Spleen (tissue), 11 donors: ENCODE results near the gene IQCB1. TPM values are rescaled to one million over a fixed set of nuclear protein-coding genes. Genes with fewer than 3 reads are reported as not detected.

Experiments
- DNase-seq: peaks from one replicate; pipeline ENCODE4 v3.0.0-alpha.2; 2020
- H3K27ac ChIP-seq, 8 donors: fragments of 200-600 bp; sonication (generic) in 7 of 8; 1 replicate in 4 of 8; 2 replicates in 4 of 8; pipeline versions ENCODE4 v1.5.0 to v1.8.0; 2016 to 2021; ENCODE audit warnings: inconsistent platforms in 4 of 8, mild to moderate bottlenecking in 4 of 8, moderate library complexity in 1 of 8
- H3K27me3 ChIP-seq, 7 donors: fragments of 200-600 bp; sonication (generic) in 6 of 7; replicated peaks in 1 of 7; 1 replicate in 4 of 7; 2 replicates in 3 of 7; pipeline versions ENCODE4 v1.5.0 to v1.8.0; 2016 to 2021; ENCODE audit warnings: inconsistent platforms in 3 of 7, mild to moderate bottlenecking in 1 of 7
- H3K36me3 ChIP-seq, 6 donors: fragments of 200-600 bp; sonication (generic) in 5 of 6; 1 replicate in 4 of 6; 2 replicates in 2 of 6; pipeline versions ENCODE4 v1.5.0 to v1.8.0; 2016 to 2021; ENCODE audit warnings: inconsistent platforms in 2 of 6
- H3K4me1 ChIP-seq, 6 donors: fragments of 200-600 bp; sonication (generic) in 5 of 6; 1 replicate in 3 of 6; 2 replicates in 3 of 6; pipeline versions ENCODE4 v1.5.0 to v1.8.0; 2016 to 2021; ENCODE audit warnings: inconsistent platforms in 3 of 6
- H3K4me3 ChIP-seq, 8 donors: fragments of 200-600 bp; sonication (generic) in 7 of 8; 1 replicate in 4 of 8; 2 replicates in 4 of 8; pipeline versions ENCODE4 v1.5.0 to v1.8.0; 2016 to 2021; ENCODE audit warnings: inconsistent platforms in 4 of 8, mild to moderate bottlenecking in 4 of 8, moderate library complexity in 2 of 8
- H3K9me3 ChIP-seq, 8 donors: fragments of 200-600 bp; sonication (generic) in 7 of 8; 1 replicate in 4 of 8; 2 replicates in 4 of 8; pipeline versions ENCODE4 v1.5.0 to v1.8.0; 2016 to 2021; ENCODE audit warnings: inconsistent platforms in 4 of 8
- CTCF ChIP-seq, 11 experiments: fragments of 200-600 bp in 7 of 11; fragments of 450-650 bp in 4 of 11; sonication (generic) in 4 of 11; IDR thresholded peaks in 8 of 11; conservative IDR thresholded peaks in 3 of 11; 1 replicate in 7 of 11; 2 replicates in 4 of 11; pipeline versions ENCODE4 v1.4.0 to v1.8.0; 2016 to 2021; ENCODE audit warnings: antibody characterized with exemption in 11 of 11, inconsistent platforms in 4 of 11, mild to moderate bottlenecking in 1 of 11
- POLR2A ChIP-seq, 3 donors: fragments of 450-650 bp; IDR thresholded peaks; one replicate each; pipeline ENCODE4 v1.5.1; 2017; ENCODE audit warnings: antibody characterized with exemption in 3 of 3, mild to moderate bottlenecking in 1 of 3
- POLR2AphosphoS5 ChIP-seq, 3 donors: sonication (generic); formaldehyde crosslinking; IDR thresholded peaks; one replicate each; pipeline ENCODE4 v1.5.1; 2017; ENCODE audit warnings: antibody characterized with exemption in 3 of 3
- WGBS, 5 donors: extraction: QIAGEN DNeasy Blood & Tissue Kit in 3 of 5; methylation state at CpG; one replicate each; pipeline versions ENCODE4 v1.1.5 to v1.1.7; 2013 to 2018; 5-methylcytosine and 5-hydroxymethylcytosine counted together
- intact Hi-C: fragments of 100-400 bp; cut with DNase I; formaldehyde crosslinking; loops from one replicate; pipeline ENCODE4 v1.15.0; 2023; ENCODE audit warnings: low total_unique reads
- polyA plus RNA-seq, 3 donors: library from polyadenylated mRNA; stranded (reverse); fragments of 200-250 nt; gene quantifications; one replicate each; pipeline ENCODE4 v1.2.1, GENCODE V29; 2013
- total RNA-seq, 7 donors: library from RNA; depleted of rRNA in 3 of 7; stranded (reverse); fragments of >200 nt in 3 of 7; fragmentation: NEBNext Ultra II Directional in 4 of 7; extraction: Animal tissue kit (Norgen Biotek cat#: 25700) in 4 of 7; gene quantifications; one replicate each; pipeline versions ENCODE4 v1.1.0 to v1.2.1, GENCODE V29; 2016 to 2021
- donor health status: healthy with polysubstance abuse.
- donor health status: DM: no; HTN: no; CAD: no; lungs with moderate emphysema.
- donor health status: DM: no; HTN: no; CAD: no.
- donor health status: Bipolar disorder and iron deficiency.
- donor health status: healthy.
- donor health status: DM: no; HTN: no; CAD: no.
- donor health status: DM: yes; HTN: yes; CAD: no.

IQCB1 gene
- total and polyA plus RNA-seq, 10 donors: 14.9 to 39.1 (median 26.5) TPM

GRCh38 chr3:121740896-121741295 is 94.0 kb downstream of the IQCB1 start:
- no peak for TF ChIP-seq CTCF (IDR thresholded peaks at IDR 0.05 in 8 of 11, conservative IDR thresholded peaks at IDR 0.05 in 3 of 11)
- TF ChIP-seq POLR2A (IDR thresholded peaks at IDR 0.05): no peak
- no peak for TF ChIP-seq POLR2AphosphoS5 (IDR thresholded peaks at IDR 0.05)
- 84 to 96% (median 93%) methylated on average over 2 of the region's 2 CpGs for WGBS, 5 donors
- no peaks in the 10 kb centered on the region for H3K27me3 ChIP-seq
- H3K4me3 ChIP-seq: no peak overlapping the region
- intact Hi-C loops: no loop called here
- DNase-seq: no peak
- H3K4me1 ChIP-seq: peaks cover 0 to 33% (median 16%) of the 10 kb centered on the region in 6 donors
- H3K36me3 ChIP-seq: peaks cover 0 to 17% (median 0%) of the 10 kb centered on the region in 6 donors
- H3K9me3 ChIP-seq: peaks cover 0 to 18% (median 14%) of the 10 kb centered on the region in 8 donors
- H3K27ac ChIP-seq: no peak overlapping the region

GRCh38 chr3:121739902-121740301 is 95.0 kb downstream of the IQCB1 start:
- TF ChIP-seq POLR2A (IDR thresholded peaks at IDR 0.05) (no peak), POLR2AphosphoS5 (IDR thresholded peaks at IDR 0.05) (no peak), CTCF (IDR thresholded peaks at IDR 0.05 in 8 of 11, conservative IDR thresholded peaks at IDR 0.05 in 3 of 11) (no peak)
- no peaks in the 10 kb centered on the region for H3K27me3 ChIP-seq
- peaks cover 0 to 35% (median 16%) of the 10 kb centered on the region in 6 donors for H3K4me1 ChIP-seq
- no peak overlapping the region for H3K27ac ChIP-seq
- intact Hi-C loops: no loop called here
- H3K9me3 ChIP-seq: peaks cover 0 to 18% (median 14%) of the 10 kb centered on the region in 8 donors
- H3K36me3 ChIP-seq: peaks cover 0 to 17% (median 0%) of the 10 kb centered on the region in 6 donors
- no peak overlapping the region for H3K4me3 ChIP-seq
- DNase-seq: no peak

GRCh38 chr3:121737644-121738043 is 97.2 kb downstream of the IQCB1 start:
- TF ChIP-seq CTCF (IDR thresholded peaks at IDR 0.05 in 8 of 11, conservative IDR thresholded peaks at IDR 0.05 in 3 of 11) (no peak), POLR2AphosphoS5 (IDR thresholded peaks at IDR 0.05) (no peak), POLR2A (IDR thresholded peaks at IDR 0.05) (no peak)
- H3K27ac ChIP-seq: no peak overlapping the region
- H3K4me3 ChIP-seq: no peak overlapping the region
- WGBS, 5 donors: 89 to 96% (median 91%) methylated on average over 4 of the region's 4 CpGs
- H3K4me1 ChIP-seq: peaks cover 0 to 29% (median 10%) of the 10 kb centered on the region in 6 donors
- intact Hi-C loops: no loop called here
- H3K9me3 ChIP-seq: peaks cover 0 to 12% (median 7%) of the 10 kb centered on the region in 8 donors
- H3K36me3 ChIP-seq: peaks cover 0 to 11% (median 0%) of the 10 kb centered on the region in 6 donors
- no peak for DNase-seq
- H3K27me3 ChIP-seq: no peaks in the 10 kb centered on the region

DNA sequence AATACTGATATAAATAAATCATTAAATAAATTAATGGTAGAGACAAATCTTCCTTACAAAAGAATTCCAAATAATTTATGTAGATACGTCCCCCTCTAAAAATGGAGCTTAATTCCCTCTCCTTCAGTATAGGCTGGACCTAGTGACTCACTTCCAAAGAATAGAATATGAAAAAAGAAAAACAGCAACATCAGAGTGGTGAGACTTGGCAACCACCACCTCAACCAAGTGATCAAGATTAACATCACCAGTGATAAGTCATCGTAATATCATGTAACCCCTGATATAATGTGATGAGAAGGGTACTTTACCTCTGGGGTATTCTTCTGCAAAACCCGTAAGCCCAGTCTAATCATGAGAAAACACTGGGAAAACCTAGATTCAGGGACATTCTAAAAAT is 98.7 kb downstream of the IQCB1 start:
- no peak for DNase-seq
- H3K27me3 ChIP-seq: no peaks in the 10 kb centered on the region
- H3K4me1 ChIP-seq: peaks cover 0 to 42% (median 12%) of the 10 kb centered on the region in 6 donors
- WGBS, 5 donors: 76 to 99% (median 93%) methylated on average over 3 of the region's 3 CpGs
- H3K36me3 ChIP-seq: peaks cover 0 to 10% (median 0%) of the 10 kb centered on the region in 6 donors
- intact Hi-C loops: no loop called here
- no peak overlapping the region for H3K4me3 ChIP-seq
- no peaks in the 10 kb centered on the region for H3K9me3 ChIP-seq
- no peak overlapping the region for H3K27ac ChIP-seq
- no peak for TF ChIP-seq CTCF (IDR thresholded peaks at IDR 0.05 in 8 of 11, conservative IDR thresholded peaks at IDR 0.05 in 3 of 11)
- TF ChIP-seq POLR2AphosphoS5 (IDR thresholded peaks at IDR 0.05): no peak
- no peak for TF ChIP-seq POLR2A (IDR thresholded peaks at IDR 0.05)
